Keratinocyte (primary cell): ENCODE results near the gene PTGES3. TPM values are rescaled to one million over a fixed set of nuclear protein-coding genes. Genes with fewer than 3 reads are reported as not detected.

Source experiments
- DNase-seq: peaks from one replicate; pipeline ENCODE4 v3.0.0-alpha.2; 2011; ENCODE audit warnings: low read depth, missing footprints, low spot score
- FAIRE-seq: peaks from 2 replicates; lab custom pipeline; 2011; peaks lifted over from hg19 to GRCh38; lab: Jason Lieb, UNC
- H2AFZ ChIP-seq: 2 replicates; pipeline ENCODE4 v1.6.0; 2012; ENCODE audit warnings: low read length, control low read depth, inconsistent platforms; ENCODE audit not compliant: control insufficient read depth
- H3K27ac ChIP-seq: 2 replicates; pipeline ENCODE4 v1.5.1; 2011; ENCODE audit warnings: low read length; ENCODE audit not compliant: control insufficient read depth, insufficient read depth
- H3K27me3 ChIP-seq: 3 replicates; pipeline ENCODE4 v1.6.0; 2011; ENCODE audit warnings: low read length; ENCODE audit not compliant: control insufficient read depth, insufficient read depth; ENCODE audit errors: extremely low read depth
- H3K36me3 ChIP-seq, 2 experiments: 2 replicates in 1 of 2; 3 replicates in 1 of 2; pipeline ENCODE4 v1.5.1; 2011; ENCODE audit warnings: low read length in 2 of 2, mild to moderate bottlenecking in 1 of 2; ENCODE audit not compliant: control insufficient read depth in 2 of 2, insufficient read depth in 2 of 2; ENCODE audit errors: extremely low read depth in 1 of 2
- H3K4me1 ChIP-seq: 3 replicates; pipeline ENCODE4 v1.5.1; 2011; ENCODE audit warnings: low read length; ENCODE audit not compliant: control insufficient read depth, insufficient read depth; ENCODE audit errors: extremely low read depth
- H3K4me2 ChIP-seq: 3 replicates; pipeline ENCODE4 v1.6.0; 2011; ENCODE audit warnings: low read depth, low read length; ENCODE audit not compliant: control insufficient read depth, insufficient read depth; ENCODE audit errors: extremely low read depth
- H3K4me3 ChIP-seq, 3 experiments: fragments of 200-600 bp in 1 of 3; sonication (generic) in 1 of 3; 2 replicates in 2 of 3; 3 replicates in 1 of 3; pipeline ENCODE4 v1.5.1; 2011 to 2016; ENCODE audit warnings: low read length in 3 of 3, mild to moderate bottlenecking in 3 of 3, control low read depth in 2 of 3, inconsistent platforms in 1 of 3, low read depth in 1 of 3, mixed read lengths in 1 of 3, mixed run types in 1 of 3, moderate library complexity in 1 of 3; ENCODE audit not compliant: control insufficient read depth in 2 of 3, insufficient read depth in 2 of 3; ENCODE audit errors: extremely low read depth in 1 of 3
- H3K79me2 ChIP-seq: 2 replicates; pipeline ENCODE4 v1.6.0; 2012; ENCODE audit warnings: low read length; ENCODE audit not compliant: control insufficient read depth, insufficient read depth
- H3K9ac ChIP-seq: 3 replicates; pipeline ENCODE4 v1.6.0; 2011; ENCODE audit warnings: low read length; ENCODE audit not compliant: control insufficient read depth, insufficient read depth; ENCODE audit errors: extremely low read depth
- H3K9me1 ChIP-seq: 3 replicates; pipeline ENCODE4 v1.6.0; 2011; ENCODE audit warnings: low read length; ENCODE audit not compliant: control insufficient read depth, insufficient read depth; ENCODE audit errors: extremely low read depth
- H3K9me3 ChIP-seq: 2 replicates; pipeline ENCODE4 v1.5.1; 2012; ENCODE audit warnings: low read depth, low read length; ENCODE audit not compliant: control insufficient read depth
- H4K20me1 ChIP-seq: 3 replicates; pipeline ENCODE4 v1.6.0; 2011; ENCODE audit warnings: low read length; ENCODE audit not compliant: control insufficient read depth, insufficient read depth; ENCODE audit errors: extremely low read depth
- CTCF ChIP-seq, 3 experiments: IDR thresholded peaks in 1 of 3; conservative IDR thresholded peaks in 1 of 3; optimal IDR thresholded peaks in 1 of 3; 2 replicates in 2 of 3; 3 replicates in 1 of 3; pipeline versions ENCODE3 to v1.5.1; 2011; ENCODE audit warnings: low read length in 3 of 3, mild to moderate bottlenecking in 3 of 3, moderate library complexity in 2 of 3, control low read depth in 1 of 3, inconsistent platforms in 1 of 3; ENCODE audit not compliant: insufficient read depth in 2 of 3; ENCODE audit errors: extremely low read depth in 1 of 3
- EZH2 ChIP-seq: IDR thresholded peaks from one replicate; pipeline ENCODE4 v1.6.1; 2012; ENCODE audit warnings: inconsistent platforms, mild to moderate bottlenecking, low read length, moderate library complexity
- dilution Hi-C: fragments of 300-500 bp; cut with MboI; formaldehyde crosslinking; loops from one replicate; pipeline ENCODE4 v1.7.0; 2020; ENCODE audit warnings: low sequenced_read_pairs; ENCODE audit not compliant: extremely low pct_ligation_motif_present
- polyA plus RNA-seq, 5 experiments: library from polyadenylated mRNA; depleted of rRNA in 3 of 5; stranded (reverse) in 3 of 5; stranded (forward) in 1 of 5; unstranded in 1 of 5; fragments of >200 nt; gene quantifications; 1 replicate in 1 of 5; 2 replicates in 3 of 5; 3 replicates in 1 of 5; pipeline versions ENCODE4 v1.2.1 to v1.2.3, GENCODE V29; 2011 to 2012; ENCODE audit warnings: missing spikeins in 2 of 5, low read depth in 1 of 5, low replicate concordance in 1 of 5

Gene PTGES3
- polyA plus RNA-seq, 1 donor (not counting 4 experiments of a cell fraction or from before 2014, with no cell fraction given) = 136 TPM

GRCh38 chr12:56724701-56724971 lies 36.6 kb upstream of the PTGES3 start:
- TF ChIP-seq CTCF (optimal IDR thresholded peaks at IDR 0.05 in 1 of 3, IDR thresholded peaks at IDR 0.05 in 1 of 3, conservative IDR thresholded peaks at IDR 0.05 in 1 of 3; ENCODE audit: extremely low read depth in 1 of 3, insufficient read depth in 2 of 3, low read length in 3 of 3) (no peak), EZH2 (no peak)
- H3K4me1 ChIP-seq = peaks cover 27% of the 10 kb centered on the region
- H3K4me2 ChIP-seq = peak overlapping the region; percentile 83
- H3K79me2 ChIP-seq = peaks cover 56% of the 10 kb centered on the region
- DNase-seq (no peak), FAIRE-seq (no peak)
- H3K36me3 ChIP-seq = peaks cover 4 to 31% of the 10 kb centered on the region in 2 experiments
- H3K9me3 ChIP-seq = no peaks in the 10 kb centered on the region
- peaks cover 12% of the 10 kb centered on the region for H3K9me1 ChIP-seq
- peak overlapping the region; percentile 95 for H3K27ac ChIP-seq
- peaks cover 35% of the 10 kb centered on the region for H4K20me1 ChIP-seq
- peak overlapping the region; percentile 100 for H3K9ac ChIP-seq
- peak overlapping the region; percentile 78 to 98 (median 93) for H3K4me3 ChIP-seq
- dilution Hi-C loops = no loop called here
- no peak overlapping the region for H2AFZ ChIP-seq
- no peaks in the 10 kb centered on the region for H3K27me3 ChIP-seq

- TF ChIP-seq CTCF (optimal IDR thresholded peaks at IDR 0.05 in 1 of 3, IDR thresholded peaks at IDR 0.05 in 1 of 3, conservative IDR thresholded peaks at IDR 0.05 in 1 of 3; ENCODE audit: extremely low read depth in 1 of 3, insufficient read depth in 2 of 3, low read length in 3 of 3) (no peak), EZH2 (no peak)
- Histone ChIP-seq H2AFZ (no peak overlapping the region), H3K4me2 (peak overlapping the region; percentile 83), H3K4me3 (peak overlapping the region; percentile 78 to 98 (median 93)), H3K27me3 (no peaks in the 10 kb centered on the region), H3K36me3 (peaks cover 6 to 36% of the 10 kb centered on the region in 2 experiments), H3K9ac (peak overlapping the region; percentile 100), H4K20me1 (peaks cover 41% of the 10 kb centered on the region), H3K4me1 (peaks cover 27% of the 10 kb centered on the region), H3K79me2 (peaks cover 61% of the 10 kb centered on the region), H3K27ac (peak overlapping the region; percentile 95), H3K9me3 (no peaks in the 10 kb centered on the region), H3K9me1 (peaks cover 12% of the 10 kb centered on the region)
- dilution Hi-C loops = no loop called here
- FAIRE-seq (peak; percentile 20), DNase-seq (no peak)
Observed at GRCh38 chr12:56723889-56724700, 36.0 kb upstream of the PTGES3 start.
